NK-92 (cell line): ENCODE results near the gene PRKAR2A.
"Not testable (repeated sequence)": the region's sequence is repeated elsewhere in the genome, so short reads cannot be mapped to it uniquely, and the experiment has no call there.

Source experiments
- DNase-seq: peaks from one replicate; lab custom pipeline; 2025; ENCODE audit not compliant: unreplicated experiment; lab: John Stamatoyannopoulos, UW

PRKAR2A gene

DNA sequence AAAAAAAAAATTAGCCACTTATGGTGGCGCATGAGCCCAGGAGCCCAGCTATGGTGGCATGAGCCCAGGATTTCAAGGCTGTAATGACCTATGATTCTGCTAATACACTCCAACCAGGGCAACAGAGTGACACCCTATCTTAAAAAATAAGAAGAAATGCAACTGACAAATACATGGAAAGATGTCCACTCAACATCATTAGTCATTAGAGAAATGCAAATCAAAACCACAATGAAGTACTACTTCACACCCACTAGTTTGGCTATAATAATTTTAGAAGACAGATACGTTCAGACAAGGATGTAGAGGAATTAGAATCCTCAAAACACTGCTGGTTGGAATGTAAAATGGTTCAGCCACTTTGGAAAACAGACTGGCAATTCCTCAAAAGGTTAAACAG, 10.5 kb downstream of the PRKAR2A start:
- DNase-seq = no peak

GRCh38 chr3:48835650-48836366, 11.9 kb downstream of the PRKAR2A start:
- no peak for DNase-seq

DNA sequence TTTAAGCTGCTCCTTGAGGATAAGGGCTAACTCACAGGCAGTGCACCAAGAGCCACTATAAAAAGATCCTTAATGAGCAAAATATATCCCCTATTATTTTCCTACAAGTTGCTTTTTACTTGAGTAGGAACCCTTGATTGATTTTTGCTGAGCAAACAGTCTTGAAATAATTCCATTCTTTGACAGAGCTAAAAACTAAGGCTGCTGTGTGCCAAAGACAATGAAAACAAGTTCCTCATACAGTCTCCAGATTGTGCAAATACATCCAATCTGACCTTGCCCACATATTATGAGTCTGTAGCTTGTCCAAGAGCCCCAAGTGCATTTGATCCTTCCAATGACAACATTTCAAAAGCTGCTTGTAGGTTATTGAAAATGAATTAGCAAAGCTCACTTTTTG, 15.0 kb downstream of the PRKAR2A start:
- DNase-seq = no peak

DNA sequence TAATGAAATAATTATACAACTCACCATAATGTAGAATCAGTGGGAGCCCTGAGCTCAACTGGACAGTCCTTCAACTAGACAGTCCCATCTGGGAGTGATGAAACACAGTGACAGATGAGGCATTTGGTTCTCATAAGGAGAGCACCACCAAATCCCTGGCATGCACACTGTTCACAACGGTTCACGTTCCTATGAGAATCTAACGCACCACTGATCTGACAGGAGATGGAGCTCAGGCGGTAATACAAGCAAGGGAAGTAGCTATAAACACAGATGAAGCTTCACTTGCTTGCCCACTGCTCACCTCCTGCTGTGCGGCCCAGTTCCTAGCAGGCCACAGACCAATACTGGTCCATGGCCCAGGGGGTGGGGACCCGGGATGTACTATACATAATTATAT, 17.0 kb downstream of the PRKAR2A start:
- DNase-seq = no peak

GRCh38 chr3:48829525-48829924, 18.1 kb downstream of the PRKAR2A start:
- DNase-seq = not testable (repeated sequence)

DNA sequence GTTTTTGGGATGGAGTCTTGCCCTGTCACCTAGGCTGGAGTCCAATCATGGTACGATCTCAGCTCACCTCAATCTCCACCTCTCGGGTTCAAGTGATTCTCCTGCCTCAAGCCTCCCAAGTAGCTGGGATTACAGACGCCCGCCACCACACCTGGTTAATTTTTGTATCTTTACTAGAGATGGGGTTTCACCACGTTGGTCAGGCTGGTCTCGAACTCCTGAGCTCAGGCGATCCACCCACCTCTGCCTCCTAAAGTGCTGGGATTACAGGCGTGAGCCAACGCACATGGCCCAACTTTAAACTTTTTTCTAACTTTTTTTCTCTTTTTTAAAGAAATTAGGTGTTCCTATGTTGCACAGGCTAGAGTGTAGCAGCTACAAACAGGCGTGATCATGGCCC, 19.8 kb downstream of the PRKAR2A start:
- DNase-seq = not testable (repeated sequence)

GRCh38 chr3:48826451-48826850, 21.2 kb downstream of the PRKAR2A start:
- DNase-seq = no peak

DNA sequence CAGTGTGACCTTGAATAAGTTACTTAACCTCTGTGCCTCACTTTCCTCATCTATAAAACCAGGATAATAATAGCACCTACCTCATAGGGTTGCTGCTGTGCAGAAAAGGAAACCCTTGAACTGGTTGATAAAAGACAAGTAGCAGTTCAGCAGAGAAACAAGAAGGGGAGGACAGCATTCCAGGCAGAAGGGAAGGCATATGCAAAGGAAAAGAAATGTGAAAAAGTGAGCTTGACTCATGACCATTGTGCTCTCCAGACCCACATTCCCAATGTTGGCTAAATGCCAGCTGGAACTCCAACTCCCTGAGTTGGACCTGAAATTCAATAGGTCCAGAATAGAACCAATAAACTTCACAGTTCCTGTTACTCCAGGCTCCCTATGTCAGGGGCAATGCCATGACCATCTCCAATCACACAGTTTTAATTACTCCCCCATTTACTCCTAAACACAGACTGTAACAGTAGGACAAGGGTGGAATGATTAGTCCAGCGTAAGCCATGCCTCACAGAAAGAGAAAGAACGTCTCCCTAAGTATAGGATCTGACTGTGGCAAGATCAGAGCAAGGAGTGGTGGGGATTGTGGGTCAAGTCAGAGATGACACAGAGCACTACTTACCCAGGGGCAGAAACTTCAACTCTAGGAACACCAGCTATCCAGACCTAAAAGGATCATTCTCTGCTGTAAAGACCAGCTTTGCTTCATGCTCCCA, 26.9 kb downstream of the PRKAR2A start:
- no peak for DNase-seq

- no peak for DNase-seq
These were observed 28.1 kb downstream of the PRKAR2A start for GRCh38 chr3:48819234-48820221.

GRCh38 chr3:48811524-48811923, 36.1 kb downstream of the PRKAR2A start:
- DNase-seq = no peak

GRCh38 chr3:48804930-48805329, 42.7 kb downstream of the PRKAR2A start:
- no peak for DNase-seq

GRCh38 chr3:48800831-48801230, 46.8 kb downstream of the PRKAR2A start:
- not testable (repeated sequence) for DNase-seq

- DNase-seq = no peak
These were observed 48.7 kb downstream of the PRKAR2A start for GRCh38 chr3:48798998-48799397.

- no peak for DNase-seq
These were observed 50.0 kb downstream of the PRKAR2A start for GRCh38 chr3:48797626-48798025.

GRCh38 chr3:48795997-48796732, 51.5 kb downstream of the PRKAR2A start:
- DNase-seq = no peak

DNA sequence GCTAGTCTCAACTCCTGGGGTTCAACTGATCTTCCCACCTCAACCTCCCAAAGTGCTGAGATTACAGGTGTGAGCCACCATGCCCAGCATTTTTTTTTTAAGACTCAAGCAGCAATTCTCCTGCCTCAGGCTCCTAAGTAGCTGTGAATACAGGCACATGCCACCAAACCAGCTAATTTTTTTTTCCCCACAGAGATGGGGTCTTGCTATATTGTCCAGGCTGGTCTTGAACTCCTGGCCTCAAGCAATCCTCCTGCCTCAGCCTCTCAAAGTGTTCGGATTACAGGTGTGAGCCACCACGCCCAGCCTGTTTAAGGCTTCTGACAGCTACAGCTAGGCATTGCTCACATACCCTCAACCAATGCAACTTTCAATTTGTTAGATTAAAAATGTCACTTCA, 54.2 kb downstream of the PRKAR2A start:
- not testable (repeated sequence) for DNase-seq

- DNase-seq = no peak
These were observed 58.0 kb downstream of the PRKAR2A start for GRCh38 chr3:48789665-48790064.

- no peak for DNase-seq
These were observed 59.0 kb downstream of the PRKAR2A start for GRCh38 chr3:48788544-48789162.

GRCh38 chr3:48784426-48785120, 63.1 kb downstream of the PRKAR2A start:
- DNase-seq = no peak

- no peak for DNase-seq
These were observed 64.4 kb downstream of the PRKAR2A start for GRCh38 chr3:48783304-48783703.
